DND-41 (cell line): ENCODE data around the gene GORASP2.

Source experiments
- CTCF ChIP-seq: IDR thresholded peaks from 2 replicates; pipeline ENCODE4 v1.5.1; 2012; ENCODE audit warnings: borderline replicate concordance, low read length, moderate library complexity, mild to moderate bottlenecking; ENCODE audit not compliant: poor library complexity, severe bottlenecking; ENCODE audit errors: extremely low read depth
- EZH2 ChIP-seq: IDR thresholded peaks from 3 replicates; pipeline ENCODE4 v1.6.1; 2012; ENCODE audit warnings: borderline replicate concordance, low read depth, mild to moderate bottlenecking, moderate library complexity, low read length, inconsistent platforms; ENCODE audit not compliant: severe bottlenecking

GRCh38 chr2:170967553-170967952 is 38.5 kb downstream of the GORASP2 start:
- no peak for TF ChIP-seq CTCF
- no peak for TF ChIP-seq EZH2
